LNCAP (cell line): ENCODE results near the gene HDGFL2.

ENCODE experiments used
- CTCF ChIP-seq: fragments of 450-650 bp; IDR thresholded peaks from 2 replicates; pipeline ENCODE4 v1.5.1; 2017; ENCODE audit warnings: mild to moderate bottlenecking

Gene HDGFL2

GRCh38 chr19:4453232-4454179 lies 18.6 kb upstream of the HDGFL2 start:
- TF ChIP-seq CTCF = no peak

GRCh38 chr19:4454747-4455718 lies 17.1 kb upstream of the HDGFL2 start:
- TF ChIP-seq CTCF = no peak

- TF ChIP-seq CTCF = 0 out of 2 replicates have a peak, but pooled peaks have one; percentile 14
These were observed 16.2 kb upstream of the HDGFL2 start for GRCh38 chr19:4455719-4456475.

GRCh38 chr19:4456476-4456842 lies 15.6 kb upstream of the HDGFL2 start:
- no peak for TF ChIP-seq CTCF

GRCh38 chr19:4456843-4457653 lies 15.0 kb upstream of the HDGFL2 start:
- no peak for TF ChIP-seq CTCF

- TF ChIP-seq CTCF = no peak
These were observed 14.3 kb upstream of the HDGFL2 start, which contains the start of gene UBXN6 for GRCh38 chr19:4457654-4458395. Gene UBXN6 (minus strand): TSS chr19:4457794. CDS start chr19:4457697, 97 bp downstream.
